Adrenal gland (tissue), 5 donors: Measurements from ENCODE around the gene HIVEP3.

Experiments
- CTCF ChIP-seq, 6 experiments: fragments of 450-650 bp in 4 of 6; fragments of 200-600 bp in 2 of 6; sonication (generic) in 1 of 6; IDR thresholded peaks; 1 replicate in 5 of 6; 2 replicates in 1 of 6; pipeline versions ENCODE4 v1.5.1 to v1.8.0; 2016 to 2021; ENCODE audit warnings: antibody characterized with exemption in 6 of 6, mild to moderate bottlenecking in 2 of 6, moderate library complexity in 1 of 6
- POLR2A ChIP-seq, 2 donors: fragments of 450-650 bp; IDR thresholded peaks; one replicate each; pipeline ENCODE4 v1.6.1; 2017; ENCODE audit warnings: antibody characterized with exemption in 2 of 2, mild to moderate bottlenecking in 2 of 2, moderate library complexity in 1 of 2
- donor health status: DM: no; HTN: no; CAD: no.

GRCh38 chr1:41880950-41881885 is 37.5 kb downstream of the HIVEP3 start:
- TF ChIP-seq CTCF (IDR thresholded peaks at IDR 0.05) (no peak), POLR2A (IDR thresholded peaks at IDR 0.05) (no peak)
